C4-2B (cell line): ENCODE measurements around the gene MAVS.

Source experiments
- H3K27ac ChIP-seq: fragments of 450-650 bp; 2 replicates; pipeline ENCODE4 v1.5.1; 2017
- ZFX ChIP-seq: fragments of 450-650 bp; IDR thresholded peaks from 2 replicates; pipeline ENCODE4 v1.6.1; 2017
- TF ChIP-seq, protein P1 (sequence below): fragments of 450-650 bp; conservative IDR thresholded peaks from 2 replicates; pipeline ENCODE4 v1.5.1; 2017; ENCODE audit warnings: mild to moderate bottlenecking

Gene MAVS

DNA sequence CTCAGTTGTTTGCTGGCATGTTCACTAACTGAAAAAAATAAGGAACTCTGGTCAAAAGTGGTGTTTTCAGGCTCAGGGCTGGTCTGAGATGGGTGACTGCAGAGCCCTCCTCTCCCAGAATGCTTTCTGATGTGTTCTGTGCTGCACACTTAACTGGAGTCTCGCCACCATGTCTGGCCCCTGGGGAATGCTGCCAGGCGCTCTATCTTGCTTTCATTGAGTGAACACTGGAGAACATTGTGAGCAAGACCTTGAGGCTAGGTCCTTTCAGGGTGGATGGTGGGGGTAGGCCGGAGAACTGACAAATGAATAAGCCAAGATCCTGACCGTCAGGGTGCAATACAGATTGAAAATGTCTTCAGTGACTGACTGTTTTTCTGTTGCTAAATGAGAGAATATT, 62.0 kb downstream of the MAVS start:
- TF ChIP-seq ZFX: no peak
- TF ChIP-seq, protein P1, sequence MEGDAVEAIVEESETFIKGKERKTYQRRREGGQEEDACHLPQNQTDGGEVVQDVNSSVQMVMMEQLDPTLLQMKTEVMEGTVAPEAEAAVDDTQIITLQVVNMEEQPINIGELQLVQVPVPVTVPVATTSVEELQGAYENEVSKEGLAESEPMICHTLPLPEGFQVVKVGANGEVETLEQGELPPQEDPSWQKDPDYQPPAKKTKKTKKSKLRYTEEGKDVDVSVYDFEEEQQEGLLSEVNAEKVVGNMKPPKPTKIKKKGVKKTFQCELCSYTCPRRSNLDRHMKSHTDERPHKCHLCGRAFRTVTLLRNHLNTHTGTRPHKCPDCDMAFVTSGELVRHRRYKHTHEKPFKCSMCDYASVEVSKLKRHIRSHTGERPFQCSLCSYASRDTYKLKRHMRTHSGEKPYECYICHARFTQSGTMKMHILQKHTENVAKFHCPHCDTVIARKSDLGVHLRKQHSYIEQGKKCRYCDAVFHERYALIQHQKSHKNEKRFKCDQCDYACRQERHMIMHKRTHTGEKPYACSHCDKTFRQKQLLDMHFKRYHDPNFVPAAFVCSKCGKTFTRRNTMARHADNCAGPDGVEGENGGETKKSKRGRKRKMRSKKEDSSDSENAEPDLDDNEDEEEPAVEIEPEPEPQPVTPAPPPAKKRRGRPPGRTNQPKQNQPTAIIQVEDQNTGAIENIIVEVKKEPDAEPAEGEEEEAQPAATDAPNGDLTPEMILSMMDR: no peak
- H3K27ac ChIP-seq: no peak overlapping the region

DNA sequence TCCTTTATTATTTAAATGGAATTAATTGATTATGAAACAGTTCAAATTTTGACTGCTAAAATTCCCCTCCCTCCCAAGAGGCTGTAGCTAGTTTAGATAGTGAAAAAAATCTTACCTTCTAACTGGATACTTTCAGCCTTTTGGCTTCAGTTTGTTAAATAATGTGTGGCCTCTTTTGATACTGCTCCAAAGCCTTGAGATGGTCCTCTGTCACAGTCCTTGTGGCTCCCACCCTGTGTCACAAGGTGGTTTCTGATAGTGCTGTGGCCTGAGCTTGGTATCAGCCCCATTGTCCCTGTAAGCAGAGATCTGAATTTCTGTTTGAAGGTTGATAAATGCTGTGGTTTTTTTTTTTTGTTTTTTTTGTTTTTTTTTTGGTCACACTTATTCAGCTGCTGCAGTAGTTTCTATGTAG, 63.3 kb downstream of the MAVS start:
- H3K27ac ChIP-seq: no peak overlapping the region
- no peak for TF ChIP-seq ZFX
- TF ChIP-seq, protein P1: no peak

DNA sequence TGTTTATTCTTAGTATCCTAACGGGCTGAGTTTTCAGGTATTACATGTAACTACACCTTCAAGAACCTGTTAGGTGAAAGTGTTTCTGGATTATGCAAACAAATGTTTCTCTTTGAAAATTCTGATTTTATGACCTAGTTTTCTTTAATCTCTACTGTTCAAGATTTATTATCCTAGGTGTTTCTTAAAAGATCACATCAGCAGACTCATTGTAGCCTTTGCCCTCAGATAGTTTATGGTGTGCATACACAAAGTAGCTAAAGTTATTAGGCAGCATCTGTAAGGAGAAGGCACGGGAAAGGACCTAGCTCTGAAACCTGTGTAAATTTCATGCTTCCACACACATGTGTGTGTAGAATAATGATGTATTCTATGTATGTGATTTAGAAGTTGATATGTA, 64.2 kb downstream of the MAVS start:
- TF ChIP-seq, protein P1: no peak
- TF ChIP-seq ZFX: no peak
- H3K27ac ChIP-seq: no peak overlapping the region

DNA sequence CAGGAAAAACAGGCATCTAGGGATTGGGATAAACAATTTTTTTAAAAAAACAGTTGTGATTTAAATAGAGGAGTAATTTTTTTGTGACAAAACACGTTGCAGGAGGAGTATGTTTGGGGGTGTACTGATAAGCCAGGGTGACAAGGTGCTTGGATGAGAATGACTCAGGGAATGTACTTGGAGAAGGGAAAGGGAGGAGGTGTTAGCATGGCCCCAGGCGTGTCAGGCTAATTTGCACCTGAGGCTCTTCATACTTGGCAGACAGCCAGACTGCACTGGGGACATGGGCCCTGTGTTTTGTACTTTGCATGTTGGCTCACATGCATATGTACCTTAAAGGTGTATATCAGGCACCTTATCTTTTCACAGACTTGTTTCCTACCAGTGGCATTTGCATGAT, 65.3 kb downstream of the MAVS start:
- TF ChIP-seq, protein P1: no peak
- TF ChIP-seq ZFX: no peak
- H3K27ac ChIP-seq: no peak overlapping the region

DNA sequence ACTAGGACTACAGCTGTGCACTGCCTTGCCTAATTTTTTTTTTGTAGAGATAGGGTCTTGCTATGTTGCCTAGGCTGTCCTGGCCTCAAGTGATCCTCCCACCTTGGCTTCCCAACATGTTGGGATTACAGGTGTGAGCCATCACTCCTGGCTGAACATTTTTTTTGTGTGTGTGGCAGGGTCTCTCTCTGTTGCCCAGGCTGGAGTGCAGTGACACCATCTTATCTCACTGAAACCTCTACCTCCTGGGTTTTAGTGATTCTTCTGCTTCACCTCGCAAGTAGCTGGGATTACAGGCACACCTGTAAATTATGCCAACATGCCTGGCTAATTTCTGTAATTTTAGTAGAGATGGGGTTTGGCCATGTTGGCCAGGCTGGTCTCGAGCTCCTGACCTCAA, 67.8 kb downstream of the MAVS start:
- no peak overlapping the region; the same call in 1 of the 2 replicates for H3K27ac ChIP-seq
- TF ChIP-seq, protein P1: no peak
- no peak for TF ChIP-seq ZFX

DNA sequence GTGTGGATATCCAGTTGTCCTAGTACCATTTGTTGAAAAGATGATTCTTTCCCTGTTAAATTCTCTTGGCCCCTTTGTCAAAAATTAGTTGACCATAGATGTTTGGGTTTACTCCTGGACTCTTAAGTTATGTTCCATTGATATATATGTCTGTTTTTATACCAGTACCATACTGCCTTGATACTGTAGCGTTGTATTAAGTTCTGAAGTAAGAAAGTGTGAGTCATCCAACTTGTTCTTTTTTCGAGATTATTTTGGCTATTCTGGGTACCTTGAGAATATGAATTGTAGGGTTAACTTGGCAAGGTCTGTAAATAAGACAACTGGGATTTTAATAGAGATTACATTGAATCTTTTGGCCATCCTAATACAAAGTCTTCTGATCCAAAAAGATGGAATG, 69.1 kb downstream of the MAVS start:
- TF ChIP-seq, protein P1: no peak
- no peak for TF ChIP-seq ZFX
- no peak overlapping the region for H3K27ac ChIP-seq

DNA sequence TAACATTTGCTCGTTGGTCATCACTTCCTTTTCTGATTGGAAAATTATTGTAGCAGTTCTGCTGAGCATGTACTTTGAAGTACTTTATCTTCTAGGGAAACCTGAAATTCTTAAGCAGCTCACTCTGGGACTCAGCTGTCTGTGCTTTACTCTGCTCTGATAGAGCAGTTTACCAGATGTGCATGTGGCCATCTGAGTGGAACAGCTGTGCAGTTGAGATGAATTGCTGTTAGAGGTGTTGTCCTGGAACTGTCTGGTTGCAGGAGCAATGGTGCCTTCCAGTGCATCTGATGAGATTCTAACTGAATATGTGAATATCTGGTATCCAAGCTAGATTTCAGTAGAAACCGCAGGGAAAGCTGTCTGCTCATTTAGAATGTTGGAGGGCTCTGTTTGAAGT, 69.7 kb downstream of the MAVS start:
- TF ChIP-seq, protein P1: no peak
- TF ChIP-seq ZFX: no peak
- H3K27ac ChIP-seq: no peak overlapping the region
